Body of pancreas (tissue), 4 donors: ENCODE results near the gene BRMS1. TPM values are rescaled to one million over a fixed set of nuclear protein-coding genes. Genes with fewer than 3 reads are reported as not detected.

Source experiments
- ATAC-seq: fragments of 150-250 bp; one replicate; pipeline ENCODE4 v1.9.1; 2016
- DNase-seq, 4 donors: peaks; one replicate each; pipeline ENCODE4 v3.0.0-alpha.2; 2019
- H3K27ac ChIP-seq, 4 donors: fragments of 200-600 bp; sonication (generic); 1 replicate in 3 of 4; 2 replicates in 1 of 4; pipeline versions ENCODE4 v1.5.1 to v1.6.1; 2016 to 2019; ENCODE audit warnings: mild to moderate bottlenecking in 1 of 4, mixed read lengths in 1 of 4, moderate library complexity in 1 of 4
- H3K27me3 ChIP-seq, 2 donors: fragments of 200-600 bp; sonication (generic); one replicate each; pipeline ENCODE4 v1.6.0; 2016; ENCODE audit warnings: mild to moderate bottlenecking in 1 of 2
- H3K36me3 ChIP-seq, 2 donors: fragments of 200-600 bp; sonication (generic); replicated peaks in 1 of 2; 2 replicates each; pipeline ENCODE4 v1.5.1; 2016; ENCODE audit warnings: low read depth in 2 of 2; ENCODE audit not compliant: insufficient read depth in 1 of 2
- H3K4me1 ChIP-seq: fragments of 200-600 bp; sonication (generic); one replicate; pipeline ENCODE4 v1.6.0; 2016
- H3K4me3 ChIP-seq, 2 donors: fragments of 200-600 bp; sonication (generic); 1 replicate in 1 of 2; 2 replicates in 1 of 2; pipeline ENCODE4 v1.5.1; 2016 to 2019
- H3K9me3 ChIP-seq, 3 donors: fragments of 200-600 bp; sonication (generic); 1 replicate in 2 of 3; 2 replicates in 1 of 3; pipeline ENCODE4 v1.5.1; 2016
- POLR2A ChIP-seq, 3 donors: fragments of 450-650 bp; IDR thresholded peaks; one replicate each; pipeline ENCODE4 v1.6.1; 2016; ENCODE audit warnings: antibody characterized with exemption in 3 of 3, mild to moderate bottlenecking in 2 of 3
- WGBS, 2 donors: methylation state at CpG; one replicate each; pipeline ENCODE4 v1.1.5; 2017; 5-methylcytosine and 5-hydroxymethylcytosine counted together
- intact Hi-C: fragments of 100-400 bp; cut with DNase I; formaldehyde crosslinking; loops from one replicate; pipeline ENCODE4 v1.15.1; 2023
- total RNA-seq, 2 donors: library from RNA; depleted of rRNA; stranded (reverse); fragments of >200 nt; gene quantifications; one replicate each; pipeline ENCODE4 v1.1.0, GENCODE V29; 2016
- TF ChIP-seq, protein P1 (sequence below), 7 experiments: fragments of 450-650 bp in 4 of 7; fragments of 200-600 bp in 3 of 7; sonication (generic) in 3 of 7; IDR thresholded peaks; one replicate each; pipeline ENCODE4 v1.5.1; 2016 to 2019; ENCODE audit warnings: antibody characterized with exemption in 7 of 7

Gene BRMS1
- total RNA-seq, 2 donors from 2014 or later: 19.4 to 23.1 TPM

DNA sequence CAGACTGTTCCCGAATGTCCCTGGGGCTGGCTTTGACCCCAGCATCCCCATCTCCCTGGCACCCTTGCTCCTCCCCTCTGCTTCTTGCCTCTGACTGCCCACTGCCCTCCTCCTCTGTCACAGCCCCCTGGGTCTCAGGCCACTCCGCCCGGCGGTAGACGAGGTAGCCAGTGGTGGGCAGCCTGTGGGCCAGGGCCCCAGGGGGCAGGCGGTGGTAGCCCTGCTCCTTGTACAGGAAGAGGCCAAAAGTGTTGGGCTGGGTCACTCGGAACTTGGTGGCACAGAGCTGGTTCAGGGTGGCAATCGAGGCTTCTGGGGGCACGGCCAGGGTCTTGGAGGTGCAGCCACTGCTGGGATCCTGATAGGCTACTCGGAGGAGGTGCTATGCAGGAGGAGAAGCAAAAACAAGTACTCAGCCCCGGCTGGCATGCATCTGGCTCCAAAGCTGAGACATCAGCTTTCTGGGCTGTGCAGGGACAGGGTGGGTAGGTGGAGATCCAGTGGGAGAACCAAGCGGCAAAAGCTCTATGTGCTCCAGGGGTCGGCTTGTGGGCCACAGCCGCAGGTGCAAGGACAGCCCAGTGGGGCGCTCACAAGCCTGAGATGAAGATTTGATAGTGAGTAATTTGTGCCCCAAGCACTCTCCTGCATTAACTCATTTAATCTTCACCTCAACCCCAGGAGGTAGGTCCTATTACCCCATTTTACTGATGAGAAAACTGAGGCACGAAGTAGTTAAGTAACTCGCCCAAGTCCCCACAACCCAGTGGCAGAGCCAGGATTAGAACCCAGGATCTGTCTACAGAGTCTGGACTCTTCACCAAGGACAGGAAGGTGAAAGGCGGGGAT lies 12.3 kb downstream of the BRMS1 start:
- no peak for DNase-seq
- Histone ChIP-seq H3K27ac (no peak overlapping the region), H3K36me3 (no peaks in the 10 kb centered on the region), H3K4me3 (no peak overlapping the region), H3K27me3 (no peaks in the 10 kb centered on the region), H3K9me3 (no peaks in the 10 kb centered on the region), H3K4me1 (peaks cover 40% of the 10 kb centered on the region)
- no peak for ATAC-seq
- 77 to 88% methylated on average over 7 to 18 of the region's 18 CpGs for WGBS, 2 donors
- intact Hi-C loops: no loop called here
- TF ChIP-seq POLR2A (IDR thresholded peaks at IDR 0.05): no peak
- TF ChIP-seq, protein P1, sequence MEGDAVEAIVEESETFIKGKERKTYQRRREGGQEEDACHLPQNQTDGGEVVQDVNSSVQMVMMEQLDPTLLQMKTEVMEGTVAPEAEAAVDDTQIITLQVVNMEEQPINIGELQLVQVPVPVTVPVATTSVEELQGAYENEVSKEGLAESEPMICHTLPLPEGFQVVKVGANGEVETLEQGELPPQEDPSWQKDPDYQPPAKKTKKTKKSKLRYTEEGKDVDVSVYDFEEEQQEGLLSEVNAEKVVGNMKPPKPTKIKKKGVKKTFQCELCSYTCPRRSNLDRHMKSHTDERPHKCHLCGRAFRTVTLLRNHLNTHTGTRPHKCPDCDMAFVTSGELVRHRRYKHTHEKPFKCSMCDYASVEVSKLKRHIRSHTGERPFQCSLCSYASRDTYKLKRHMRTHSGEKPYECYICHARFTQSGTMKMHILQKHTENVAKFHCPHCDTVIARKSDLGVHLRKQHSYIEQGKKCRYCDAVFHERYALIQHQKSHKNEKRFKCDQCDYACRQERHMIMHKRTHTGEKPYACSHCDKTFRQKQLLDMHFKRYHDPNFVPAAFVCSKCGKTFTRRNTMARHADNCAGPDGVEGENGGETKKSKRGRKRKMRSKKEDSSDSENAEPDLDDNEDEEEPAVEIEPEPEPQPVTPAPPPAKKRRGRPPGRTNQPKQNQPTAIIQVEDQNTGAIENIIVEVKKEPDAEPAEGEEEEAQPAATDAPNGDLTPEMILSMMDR (IDR thresholded peaks at IDR 0.05): no peak

DNA sequence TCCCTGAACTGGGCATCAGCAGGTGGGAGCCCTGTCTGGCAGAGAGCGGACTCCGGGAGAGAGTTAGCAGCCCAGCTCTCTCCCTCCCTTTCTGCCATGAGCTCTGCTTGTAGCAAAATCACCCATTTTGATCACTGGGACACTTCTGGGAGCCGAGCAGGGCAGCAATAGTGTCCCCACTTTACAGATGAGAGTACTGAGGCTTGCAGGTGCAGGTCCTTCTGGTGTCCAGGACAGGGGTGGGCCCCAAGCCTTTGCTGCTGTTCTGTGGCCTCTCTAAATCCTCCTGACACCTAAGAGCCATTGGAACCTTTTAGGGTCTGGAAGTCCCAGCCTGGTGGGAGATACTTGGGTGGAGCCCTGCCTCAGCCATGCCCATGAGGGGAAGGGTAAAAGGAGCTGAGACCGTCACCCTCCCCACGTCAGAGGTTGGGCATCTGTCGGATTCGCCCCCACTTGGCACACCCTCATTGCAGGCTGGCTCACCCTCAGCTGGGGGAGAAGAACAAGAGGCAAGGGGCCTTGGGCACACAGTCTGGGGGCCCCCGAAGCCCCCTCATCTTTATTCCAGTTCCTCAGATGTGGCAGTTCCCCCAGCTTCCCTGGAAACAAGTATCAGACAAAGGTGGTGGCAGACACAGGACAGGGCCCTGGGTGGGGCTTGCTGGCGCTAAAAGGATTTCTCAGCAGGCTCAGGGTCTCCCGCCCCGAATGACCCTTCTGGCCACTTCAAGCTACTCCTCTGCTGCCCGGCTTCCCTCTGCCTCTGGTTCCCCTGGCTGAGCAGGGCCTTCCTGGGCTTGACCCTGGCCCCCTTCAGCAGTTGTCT lies 13.1 kb downstream of the BRMS1 start:
- TF ChIP-seq, protein P1 (IDR thresholded peaks at IDR 0.05): no peak
- TF ChIP-seq POLR2A (IDR thresholded peaks at IDR 0.05): no peak
- Histone ChIP-seq H3K36me3 (no peaks in the 10 kb centered on the region), H3K27me3 (no peaks in the 10 kb centered on the region), H3K4me3 (no peak overlapping the region), H3K4me1 (peaks cover 32% of the 10 kb centered on the region), H3K9me3 (no peaks in the 10 kb centered on the region), H3K27ac (no peak overlapping the region)
- 90 to 91% methylated on average over 5 to 12 of the region's 12 CpGs for WGBS, 2 donors
- no peak for ATAC-seq
- DNase-seq: no peak
- intact Hi-C loops: no loop called here

DNA sequence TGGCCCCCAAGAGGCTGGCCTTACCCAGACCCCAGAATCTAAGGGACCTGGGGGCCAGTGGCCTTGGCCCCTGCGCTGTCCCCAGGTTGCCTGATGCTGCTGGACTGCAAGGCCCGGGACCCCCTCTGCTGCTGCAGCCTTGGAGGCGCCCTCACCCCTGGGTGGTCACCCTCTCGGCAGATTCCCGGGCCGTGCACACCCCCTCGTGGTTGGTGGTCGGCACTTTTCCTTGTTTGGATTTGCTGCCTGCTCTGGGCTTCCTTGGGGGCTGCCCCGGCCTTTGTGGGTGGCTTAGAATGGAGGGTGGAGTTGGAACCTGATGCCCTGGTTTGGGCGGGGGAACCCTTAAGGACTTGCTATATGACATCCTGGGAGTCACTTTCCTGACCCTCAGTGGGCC lies 14.0 kb downstream of the BRMS1 start:
- 56 to 83% methylated on average over 2 to 9 of the region's 10 CpGs for WGBS, 2 donors
- H3K27ac ChIP-seq: no peak overlapping the region
- TF ChIP-seq, protein P1 (IDR thresholded peaks at IDR 0.05): no peak
- TF ChIP-seq POLR2A (IDR thresholded peaks at IDR 0.05): no peak
- no peak for DNase-seq
- no peaks in the 10 kb centered on the region for H3K9me3 ChIP-seq
- no peaks in the 10 kb centered on the region for H3K36me3 ChIP-seq
- H3K4me3 ChIP-seq: no peak overlapping the region
- peaks cover 24% of the 10 kb centered on the region for H3K4me1 ChIP-seq
- H3K27me3 ChIP-seq: no peaks in the 10 kb centered on the region
- intact Hi-C loops: no loop called here
- no peak for ATAC-seq

DNA sequence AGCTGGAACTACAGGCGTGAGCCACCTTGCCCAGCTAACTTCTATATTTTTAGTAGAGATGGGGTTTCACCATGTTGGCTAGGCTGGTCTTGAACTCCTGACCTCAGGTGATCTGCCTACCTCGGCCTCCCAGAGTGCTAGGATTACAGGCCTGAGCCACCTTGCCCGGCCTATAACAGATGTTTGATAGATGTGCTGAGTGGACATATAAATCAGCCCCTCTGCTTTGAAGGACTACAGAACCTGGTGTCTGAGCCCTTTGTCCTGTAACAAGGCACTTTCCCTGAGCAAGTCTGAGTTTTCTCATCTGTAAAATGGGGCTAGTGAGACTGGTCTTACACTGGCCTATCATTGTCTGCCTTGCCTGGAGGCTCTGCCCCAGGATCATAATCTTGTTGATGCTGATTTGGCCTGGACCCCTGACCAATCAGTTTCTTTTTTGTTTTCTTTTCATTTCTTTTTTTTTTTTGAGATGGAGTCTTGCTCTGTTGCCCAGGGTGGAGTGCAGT lies 15.7 kb downstream of the BRMS1 start:
- WGBS, 2 donors: 76 to 79% methylated on average over 3 of the region's 3 CpGs
- DNase-seq (no peak), ATAC-seq (no peak)
- Histone ChIP-seq H3K36me3 (no peaks in the 10 kb centered on the region), H3K9me3 (no peaks in the 10 kb centered on the region), H3K27ac (no peak overlapping the region), H3K27me3 (no peaks in the 10 kb centered on the region), H3K4me1 (peaks cover 11% of the 10 kb centered on the region), H3K4me3 (no peak overlapping the region)
- intact Hi-C loops: no loop called here
- no peak for TF ChIP-seq POLR2A (IDR thresholded peaks at IDR 0.05)
- TF ChIP-seq, protein P1 (IDR thresholded peaks at IDR 0.05): no peak
